ENCODE data around the gene GJA3. TPM values are rescaled to one million over a fixed set of nuclear protein-coding genes. Genes with fewer than 3 reads are reported as not detected.
A peak's percentile ranks its signal among the peaks of the same experiment; 100 is the strongest.

GJA3 gene
- total RNA-seq, 1 donor from 2014 or later, result 0.60 TPM

- Mint-ChIP-seq H3K27ac (no peak overlapping the region), H3K36me3 (no peaks in the 10 kb centered on the region), H3K4me1 (ENCODE audit: unreplicated experiment) (peaks cover 16% of the 10 kb centered on the region), H3K27me3 (peaks cover 36% of the 10 kb centered on the region), H3K9me3 (no peaks in the 10 kb centered on the region), H3K4me3 (no peak overlapping the region)
- TF ChIP-seq CTCF (conservative IDR thresholded peaks at IDR 0.05), result no peak
- DNase-seq (ENCODE audit: extremely low spot score, unreplicated experiment), result no peak
Measured at GRCh38 chr13:20124303-20124702, 36.5 kb downstream of the GJA3 start.

GRCh38 chr13:20121159-20121525, 39.7 kb downstream of the GJA3 start:
- Mint-ChIP-seq H3K27me3 (peaks cover 28% of the 10 kb centered on the region), H3K36me3 (no peaks in the 10 kb centered on the region), H3K4me1 (ENCODE audit: unreplicated experiment) (peaks cover 20% of the 10 kb centered on the region), H3K9me3 (no peaks in the 10 kb centered on the region), H3K27ac (no peak overlapping the region), H3K4me3 (peak overlapping the region; percentile 11)
- no peak for DNase-seq (ENCODE audit: extremely low spot score, unreplicated experiment)
- TF ChIP-seq CTCF (conservative IDR thresholded peaks at IDR 0.05), result no peak

- no peak for DNase-seq (ENCODE audit: extremely low spot score, unreplicated experiment)
- peak overlapping the region; percentile 54 for H3K27ac Mint-ChIP-seq
- H3K9me3 Mint-ChIP-seq, result no peaks in the 10 kb centered on the region
- H3K4me3 Mint-ChIP-seq, result peak overlapping the region; percentile 75
- H3K36me3 Mint-ChIP-seq, result no peaks in the 10 kb centered on the region
- TF ChIP-seq CTCF (conservative IDR thresholded peaks at IDR 0.05), result no peak
- peaks cover 20% of the 10 kb centered on the region for H3K4me1 Mint-ChIP-seq (ENCODE audit: unreplicated experiment)
- H3K27me3 Mint-ChIP-seq, result peaks cover 20% of the 10 kb centered on the region
Measured at GRCh38 chr13:20119960-20120359, 40.9 kb downstream of the GJA3 start.

- peak overlapping the region; percentile 87 for H3K4me3 Mint-ChIP-seq
Measured at GRCh38 chr13:20118268-20119140, 42.3 kb downstream of the GJA3 start.

GRCh38 chr13:20116213-20116612, 44.6 kb downstream of the GJA3 start:
- DNase-seq (ENCODE audit: extremely low spot score, unreplicated experiment), result no peak
- Mint-ChIP-seq H3K27me3 (peaks cover 9% of the 10 kb centered on the region), H3K4me1 (ENCODE audit: unreplicated experiment) (peaks cover 18% of the 10 kb centered on the region), H3K27ac (no peak overlapping the region), H3K4me3 (no peak overlapping the region), H3K9me3 (no peaks in the 10 kb centered on the region), H3K36me3 (no peaks in the 10 kb centered on the region)
- no peak for TF ChIP-seq CTCF (conservative IDR thresholded peaks at IDR 0.05)

More at GRCh38 chr13:20118268-20119140, 42.3 kb downstream of the GJA3 start:
- no peaks in the 10 kb centered on the region for H3K9me3 Mint-ChIP-seq
- no peaks in the 10 kb centered on the region for H3K36me3 Mint-ChIP-seq
- peaks cover 20% of the 10 kb centered on the region for H3K4me1 Mint-ChIP-seq (ENCODE audit: unreplicated experiment)
- DNase-seq (ENCODE audit: extremely low spot score, unreplicated experiment), result no peak
- TF ChIP-seq CTCF (conservative IDR thresholded peaks at IDR 0.05), result peak; percentile 74
- peaks cover 14% of the 10 kb centered on the region for H3K27me3 Mint-ChIP-seq
- peak overlapping the region; percentile 79 for H3K27ac Mint-ChIP-seq

All from type B pancreatic cell (in vitro differentiated cells).